C4-2B (cell line): ENCODE measurements around the gene TXNRD3.

ENCODE experiments used
- H3K27ac ChIP-seq: fragments of 450-650 bp; 2 replicates; pipeline ENCODE4 v1.5.1; 2017
- CTCF ChIP-seq: fragments of 450-650 bp; conservative IDR thresholded peaks from 2 replicates; pipeline ENCODE4 v1.5.1; 2017; ENCODE audit warnings: mild to moderate bottlenecking
- ZFX ChIP-seq: fragments of 450-650 bp; IDR thresholded peaks from 2 replicates; pipeline ENCODE4 v1.6.1; 2017

Gene TXNRD3

DNA sequence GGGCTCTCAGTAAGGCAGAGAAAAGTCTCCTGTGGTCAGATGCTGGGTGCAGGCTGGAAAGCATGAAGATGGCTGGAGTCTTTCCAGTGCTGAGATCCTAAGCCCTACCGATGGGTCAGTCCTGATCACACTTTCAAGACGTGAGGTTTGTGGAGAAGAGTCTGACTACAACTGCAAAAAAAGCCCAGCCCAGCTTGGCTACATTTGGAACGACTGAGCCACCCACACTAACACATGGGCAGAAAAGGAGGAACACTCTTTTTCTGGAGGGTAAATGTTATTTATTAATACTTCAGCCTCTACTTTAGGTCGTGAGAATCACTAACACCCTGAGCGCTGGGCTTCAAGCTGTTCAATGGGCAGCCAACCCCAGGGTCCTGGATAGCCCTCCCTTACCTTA, 74.2 kb downstream of the TXNRD3 start:
- TF ChIP-seq ZFX: no peak
- no peak for TF ChIP-seq CTCF
- H3K27ac ChIP-seq: no peak overlapping the region

DNA sequence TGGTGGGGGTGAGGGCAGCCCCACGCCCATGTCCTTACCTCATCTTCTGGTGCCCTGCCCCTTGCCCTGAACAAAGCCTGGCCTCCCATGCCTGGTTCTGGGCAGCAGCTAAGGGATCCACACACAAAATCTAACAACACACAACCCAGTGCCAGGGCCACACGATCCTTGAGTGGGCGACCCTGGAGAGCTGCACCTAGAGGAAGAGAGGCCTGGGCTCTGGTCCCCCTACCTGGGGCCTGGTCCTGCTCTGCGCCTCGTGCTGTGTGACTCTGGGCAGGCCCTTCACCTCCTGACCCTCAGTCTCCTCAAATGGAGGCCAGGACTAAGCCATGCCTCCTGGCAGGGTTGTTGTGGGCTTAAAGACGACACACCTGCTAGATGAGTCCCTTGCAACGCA, 76.2 kb downstream of the TXNRD3 start:
- TF ChIP-seq CTCF (no peak), ZFX (no peak)
- H3K27ac ChIP-seq: no peak overlapping the region

- H3K27ac ChIP-seq: no peak overlapping the region
- TF ChIP-seq ZFX (no peak), CTCF (no peak)
Measured at GRCh38 chr3:126577261-126577660, 77.7 kb downstream of the TXNRD3 start.

GRCh38 chr3:126573492-126574117, 81.3 kb downstream of the TXNRD3 start:
- no peak overlapping the region for H3K27ac ChIP-seq
- TF ChIP-seq ZFX (no peak), CTCF (no peak)

- no peak overlapping the region for H3K27ac ChIP-seq
- TF ChIP-seq CTCF (no peak), ZFX (no peak)
Measured at GRCh38 chr3:126571078-126571477, 83.8 kb downstream of the TXNRD3 start.

GRCh38 chr3:126570103-126570541, 84.8 kb downstream of the TXNRD3 start:
- no peak overlapping the region for H3K27ac ChIP-seq
- no peak for TF ChIP-seq ZFX
- no peak for TF ChIP-seq CTCF

DNA sequence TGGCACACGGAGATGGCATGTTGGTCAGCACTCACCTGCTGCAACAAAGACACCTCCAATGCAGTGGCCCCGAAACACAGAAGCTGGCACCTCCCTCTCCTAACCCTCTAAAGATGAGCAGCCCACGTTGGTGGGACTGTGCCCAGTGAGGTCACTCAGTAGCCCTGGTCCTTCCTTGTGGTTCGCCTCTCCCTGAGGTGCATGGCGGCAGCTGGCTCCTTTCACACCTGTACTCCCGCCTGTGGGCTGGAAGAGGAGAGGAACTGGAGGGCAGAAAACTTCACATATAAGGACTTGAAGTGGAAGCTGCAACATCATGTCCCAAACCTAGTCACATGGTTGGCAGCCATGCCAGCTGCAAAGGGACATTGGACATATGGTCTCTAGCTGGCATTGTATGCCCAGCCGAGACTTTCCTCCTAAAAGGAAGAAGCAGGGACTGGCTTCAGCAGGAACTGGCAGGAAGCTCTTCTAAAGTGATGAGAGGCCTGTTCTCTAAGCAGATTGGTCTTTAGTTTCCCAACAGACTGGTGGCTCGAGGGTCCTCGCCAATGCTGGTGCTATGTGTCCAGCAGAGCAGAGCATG, 85.4 kb downstream of the TXNRD3 start:
- TF ChIP-seq ZFX (no peak), CTCF (no peak)
- H3K27ac ChIP-seq: no peak overlapping the region
